Middle frontal gyrus (tissue), 1 donor: ENCODE measurements around the gene SRRM3.
A peak's percentile ranks its signal among the peaks of the same experiment; 100 is the strongest.
"Not testable (repeated sequence)": the region's sequence is repeated elsewhere in the genome, so short reads cannot be mapped to it uniquely, and the experiment has no call there.

ENCODE experiments used
- DNase-seq: peaks from one replicate; pipeline ENCODE4 v3.0.0-alpha.2; 2015; ENCODE audit warnings: low spot score; ENCODE audit errors: extremely low spot score

Gene SRRM3

DNA sequence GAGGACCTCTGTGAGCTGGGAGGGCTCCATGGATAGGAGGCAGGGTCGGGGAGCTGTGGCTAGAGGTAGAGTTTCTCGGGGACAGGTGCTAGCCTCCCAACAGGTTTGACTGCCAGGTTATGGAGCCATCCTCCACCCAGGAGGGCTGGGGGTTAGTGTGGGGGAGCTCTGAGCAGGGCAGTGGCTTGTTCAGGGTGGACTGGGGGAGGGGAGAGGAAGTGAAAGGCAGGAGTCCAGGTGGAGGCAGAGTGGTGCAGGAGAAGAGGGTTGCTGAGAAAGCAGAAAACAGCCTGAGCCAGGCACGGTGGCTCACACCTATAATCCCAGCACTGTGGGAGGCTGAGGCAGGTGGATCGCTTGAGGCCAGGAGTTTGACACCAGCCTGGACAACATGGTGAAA lies 60.2 kb downstream of the SRRM3 start:
- no peak for DNase-seq

DNA sequence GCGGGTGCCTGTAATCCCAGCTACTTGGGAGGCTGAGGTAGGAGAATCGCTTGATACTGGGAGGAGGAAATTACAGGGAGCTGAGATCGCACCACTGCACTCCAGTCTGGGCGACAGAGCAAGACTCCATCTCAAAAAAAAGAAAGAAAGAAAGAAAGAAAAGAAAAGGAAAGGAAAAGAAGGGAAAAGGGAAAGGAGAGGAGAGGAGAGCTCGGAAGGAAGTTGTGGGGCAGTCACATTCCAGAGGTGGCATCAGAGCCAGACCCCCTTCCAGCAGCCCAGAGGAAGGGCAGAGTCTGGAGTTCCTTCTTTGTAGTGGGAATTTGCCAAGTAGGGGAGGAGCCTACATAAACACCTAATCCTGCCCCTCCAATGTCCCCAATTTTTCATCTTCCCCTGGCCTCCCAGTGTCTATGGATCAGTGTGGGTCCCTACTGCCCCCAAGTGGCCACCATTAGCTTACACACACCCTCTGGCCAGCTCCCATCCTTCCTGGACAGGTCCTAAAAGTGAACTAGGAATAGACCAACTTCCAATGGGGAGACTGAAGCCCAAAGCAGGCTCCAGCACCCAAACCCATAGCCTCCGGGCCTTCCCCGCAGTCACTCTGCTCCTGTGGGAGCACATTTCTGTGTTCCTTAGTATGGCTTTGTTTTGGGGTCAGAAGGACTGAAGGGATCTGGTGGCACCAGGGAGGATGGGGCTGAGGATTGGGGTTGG lies 61.1 kb downstream of the SRRM3 start:
- DNase-seq, result no peak

DNA sequence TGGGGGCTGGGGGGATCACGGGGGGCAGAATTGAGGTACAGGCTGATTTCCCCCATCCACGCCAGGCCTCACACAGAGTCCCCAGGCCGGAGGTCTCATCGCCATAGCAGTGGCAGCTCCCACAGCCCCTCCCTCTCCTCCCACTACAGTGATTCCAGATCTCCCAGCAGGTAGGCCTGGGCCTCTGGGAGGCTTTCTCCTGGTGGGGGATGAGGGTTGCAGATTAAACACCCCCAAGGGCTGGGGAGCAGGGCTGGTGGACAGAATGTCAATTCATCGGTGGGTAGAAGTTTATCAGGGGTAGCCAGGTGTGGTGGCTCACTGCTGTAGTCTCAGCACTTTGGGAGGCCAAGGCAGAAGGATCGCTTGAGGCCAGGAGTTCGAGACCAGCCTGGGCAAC lies 63.6 kb downstream of the SRRM3 start:
- no peak for DNase-seq

DNA sequence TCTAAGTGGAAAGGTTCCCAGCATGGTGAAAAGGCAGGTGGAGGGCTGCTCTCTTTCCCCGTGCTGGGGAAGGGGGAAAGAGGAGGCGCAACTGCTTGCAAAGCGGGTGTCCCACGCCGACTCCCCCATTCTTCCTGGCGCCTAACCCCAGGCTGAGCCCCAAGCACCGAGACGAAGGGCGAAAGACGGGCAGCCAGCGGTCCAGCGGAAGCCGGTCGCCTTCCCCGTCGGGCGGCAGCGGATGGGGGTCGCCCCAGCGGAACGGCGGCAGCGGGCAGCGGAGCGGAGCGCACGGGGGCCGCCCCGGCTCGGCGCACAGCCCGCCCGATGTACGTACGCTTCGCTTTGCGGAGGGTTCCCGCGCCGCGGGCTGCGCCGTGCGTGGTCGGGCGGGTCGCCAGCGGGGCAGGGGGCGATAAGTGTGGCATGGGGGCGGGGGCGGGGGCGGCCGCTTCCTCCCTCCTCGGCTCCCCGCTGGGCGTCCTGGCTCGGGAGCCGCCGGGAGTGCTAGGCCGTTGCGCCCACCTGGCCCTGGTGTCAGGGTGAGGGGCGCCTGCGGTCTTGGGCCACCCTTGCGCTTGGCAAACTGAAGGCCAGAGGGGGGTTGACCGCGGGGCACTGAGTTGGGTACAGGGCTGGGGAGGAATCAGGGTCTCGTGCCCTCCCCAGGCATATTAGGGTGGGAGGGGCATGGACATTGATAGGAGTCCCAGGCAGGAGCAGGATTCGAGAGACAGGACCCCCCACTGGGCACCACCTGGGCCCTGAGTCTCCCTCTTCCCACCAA lies 65.6 kb downstream of the SRRM3 start:
- no peak for DNase-seq

DNA sequence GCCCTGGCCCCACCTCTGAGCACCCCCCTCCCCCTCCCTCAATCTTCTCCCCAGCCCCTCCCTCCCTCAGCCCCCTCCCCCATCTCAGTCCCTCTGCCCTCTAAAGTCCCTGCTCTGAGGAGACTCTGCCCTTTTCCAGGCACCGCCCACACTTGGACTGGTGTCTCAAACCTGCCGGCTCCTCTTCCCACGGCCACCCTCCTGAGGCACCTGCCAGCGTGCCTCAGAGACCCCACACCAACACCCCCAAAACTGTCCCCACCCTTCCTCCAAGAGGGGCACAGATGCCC lies 66.1 kb downstream of the SRRM3 start:
- DNase-seq, result no peak

DNA sequence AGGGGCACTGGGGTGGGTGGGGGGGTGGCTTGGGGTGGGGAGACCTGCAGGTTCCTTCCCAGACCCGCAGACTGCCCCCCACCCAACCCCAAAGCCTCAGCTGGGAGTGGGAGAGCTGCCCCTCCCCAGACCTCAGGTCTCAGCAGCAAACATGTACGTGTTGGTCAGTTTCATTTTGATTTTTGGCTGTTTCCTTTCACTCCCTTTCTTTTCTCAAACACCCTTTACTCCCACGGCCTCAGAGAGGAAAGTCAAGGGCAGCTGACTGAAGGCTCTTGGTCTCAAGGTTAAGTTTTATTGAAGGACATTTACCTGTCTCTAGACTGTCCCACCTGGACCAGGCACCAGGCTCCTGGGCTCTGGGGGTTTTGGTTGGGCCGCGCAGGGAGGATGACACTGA lies 66.7 kb downstream of the SRRM3 start:
- DNase-seq, result no peak

DNA sequence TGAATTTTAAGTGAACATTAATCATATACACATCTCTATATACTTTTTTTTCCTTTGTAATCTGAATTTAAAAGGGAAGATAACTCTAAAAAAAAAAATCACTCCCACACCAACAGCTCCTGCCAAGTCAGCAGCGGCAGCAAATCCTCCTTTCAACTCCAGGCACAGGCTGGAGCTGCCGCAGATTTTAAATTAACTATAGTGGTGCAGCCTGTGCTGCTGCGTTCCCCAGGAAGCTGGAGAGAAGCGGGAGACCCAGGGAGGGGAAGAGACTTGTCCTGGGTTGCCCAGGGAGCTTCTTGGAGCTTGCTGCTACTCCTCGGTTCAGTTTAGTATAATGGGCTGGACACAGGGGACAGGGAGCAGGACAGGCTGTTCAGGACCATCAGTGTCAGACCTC lies 68.2 kb downstream of the SRRM3 start:
- peak; percentile 45 for DNase-seq

DNA sequence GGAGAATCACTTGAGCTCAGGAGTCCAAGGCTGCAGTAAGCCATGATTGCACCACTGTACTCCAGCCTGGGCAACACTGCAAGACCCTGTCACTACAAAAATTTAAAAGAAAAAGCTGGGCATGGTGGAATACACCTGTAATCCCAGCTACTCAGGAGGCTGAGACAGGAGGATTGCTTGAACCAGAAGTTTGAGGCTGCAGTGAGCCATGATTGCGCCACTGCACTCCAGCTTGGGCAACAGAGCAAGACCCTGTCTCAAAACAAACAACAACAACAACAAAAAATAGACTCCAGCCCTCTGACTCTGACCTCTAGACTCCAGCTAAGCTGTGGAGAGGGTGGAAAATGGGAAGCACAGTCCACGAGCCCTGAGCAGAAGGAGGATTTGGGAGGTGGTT lies 69.7 kb downstream of the SRRM3 start:
- not testable (repeated sequence) for DNase-seq

DNA sequence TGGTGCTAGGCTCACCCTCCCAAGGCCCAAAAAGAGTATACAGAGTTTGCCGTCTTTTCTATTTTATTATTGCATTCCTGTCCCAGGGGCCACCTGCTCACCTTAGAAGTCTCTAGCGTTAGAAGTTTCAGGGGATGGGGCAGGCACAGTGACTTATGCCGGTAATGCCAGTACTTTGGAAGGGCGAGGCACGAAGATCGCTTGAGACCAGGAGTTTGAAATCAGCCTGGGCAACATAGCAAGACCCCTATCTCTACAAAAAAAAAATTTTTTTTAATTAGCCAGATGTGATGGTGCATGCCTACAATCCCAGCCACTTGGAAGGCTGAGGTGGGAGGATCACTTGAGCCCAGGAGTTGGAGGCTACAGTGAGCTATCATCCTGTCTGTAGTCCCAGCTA lies 70.4 kb downstream of the SRRM3 start:
- no peak for DNase-seq

DNA sequence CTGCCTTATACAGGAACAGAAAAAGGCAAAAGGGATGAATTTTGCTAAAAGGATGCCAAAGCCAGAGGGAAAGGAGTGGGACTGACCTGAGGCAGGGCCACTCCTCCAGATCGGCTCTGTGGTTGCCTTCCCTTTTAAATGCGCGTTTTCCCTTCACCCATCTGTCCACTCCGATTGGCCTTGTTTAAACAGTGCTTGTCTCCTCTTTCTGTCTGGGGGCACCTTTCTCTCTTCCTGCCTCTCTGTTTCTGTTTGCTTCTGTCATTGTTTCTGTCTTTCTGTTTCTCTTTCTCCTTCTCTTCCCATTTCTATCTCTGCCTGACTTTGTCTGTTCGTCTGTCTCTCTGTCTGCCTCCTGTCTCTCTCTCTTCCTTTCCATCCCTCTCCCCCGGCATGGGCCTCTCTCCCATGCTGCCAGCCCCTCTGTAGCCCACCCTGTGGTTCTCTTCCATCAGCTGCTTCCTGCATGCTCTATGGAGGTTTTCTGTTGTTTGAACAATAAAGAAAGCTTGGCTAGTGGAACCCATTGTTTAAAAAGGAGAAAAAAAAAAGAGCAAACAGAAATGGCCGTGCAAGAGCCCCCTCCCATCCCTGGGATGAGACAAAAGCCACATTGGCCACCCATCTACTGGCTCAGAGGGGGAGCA lies 71.3 kb downstream of the SRRM3 start:
- no peak for DNase-seq

DNA sequence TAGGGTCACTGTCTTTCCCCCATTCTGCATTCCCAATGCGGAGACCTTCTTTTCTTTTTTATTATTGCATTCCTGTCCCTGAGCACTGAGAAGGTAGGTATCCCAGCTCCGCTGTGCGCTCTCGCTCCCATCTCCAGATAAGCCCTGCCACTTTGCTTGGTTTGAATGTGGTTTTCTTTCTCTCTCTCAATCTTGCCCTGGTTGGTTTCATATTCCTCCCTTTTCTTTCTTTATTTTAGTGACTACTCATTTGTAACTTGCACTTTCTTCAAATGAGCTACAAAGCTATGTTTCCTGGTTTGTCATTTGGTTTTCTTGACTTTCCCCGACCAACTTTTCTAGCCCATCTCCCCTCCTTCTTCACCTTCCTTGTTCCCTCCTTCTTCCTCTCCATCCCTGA lies 71.8 kb downstream of the SRRM3 start:
- DNase-seq, result no peak

DNA sequence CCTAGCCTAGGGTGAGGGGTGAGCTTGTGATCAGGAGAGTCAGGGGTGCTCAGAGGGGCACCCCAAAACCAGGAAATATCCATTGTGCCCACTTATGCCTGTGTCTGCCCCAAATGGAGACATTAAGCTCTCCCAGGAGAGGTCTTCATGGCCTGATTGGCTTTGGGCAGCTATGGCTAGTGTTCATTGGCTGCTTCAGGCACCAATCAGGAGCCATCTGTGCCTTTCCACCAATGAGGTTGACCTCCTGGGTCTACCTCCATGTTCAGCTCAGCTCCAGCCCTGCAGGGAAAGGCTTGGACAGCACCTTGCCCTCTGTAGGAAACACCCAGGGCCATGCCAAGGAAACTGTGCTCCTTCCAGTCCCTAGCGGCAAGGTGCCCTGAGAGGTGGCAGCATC lies 76.8 kb downstream of the SRRM3 start:
- no peak for DNase-seq

DNA sequence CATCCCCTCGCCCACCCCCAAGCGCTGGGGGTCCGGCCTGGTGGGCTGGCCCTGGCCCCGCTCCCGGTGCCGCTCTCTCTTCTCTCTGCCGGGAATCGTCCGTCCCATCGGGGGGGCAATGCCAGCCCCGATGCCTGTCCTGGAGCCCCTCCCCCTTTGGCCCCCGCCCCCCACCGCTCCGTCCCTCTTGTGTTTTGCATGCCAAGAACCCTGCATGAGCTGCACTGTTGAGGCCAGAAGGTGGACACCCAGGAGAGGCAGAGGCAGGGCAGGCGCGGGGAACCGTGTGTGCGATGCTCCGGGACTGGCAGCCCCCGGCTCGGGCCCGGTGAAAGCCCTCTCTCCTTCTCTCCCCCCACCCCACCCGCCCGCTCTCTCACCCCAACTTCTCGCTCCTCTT lies 78.7 kb downstream of the SRRM3 start:
- DNase-seq, result no peak

DNA sequence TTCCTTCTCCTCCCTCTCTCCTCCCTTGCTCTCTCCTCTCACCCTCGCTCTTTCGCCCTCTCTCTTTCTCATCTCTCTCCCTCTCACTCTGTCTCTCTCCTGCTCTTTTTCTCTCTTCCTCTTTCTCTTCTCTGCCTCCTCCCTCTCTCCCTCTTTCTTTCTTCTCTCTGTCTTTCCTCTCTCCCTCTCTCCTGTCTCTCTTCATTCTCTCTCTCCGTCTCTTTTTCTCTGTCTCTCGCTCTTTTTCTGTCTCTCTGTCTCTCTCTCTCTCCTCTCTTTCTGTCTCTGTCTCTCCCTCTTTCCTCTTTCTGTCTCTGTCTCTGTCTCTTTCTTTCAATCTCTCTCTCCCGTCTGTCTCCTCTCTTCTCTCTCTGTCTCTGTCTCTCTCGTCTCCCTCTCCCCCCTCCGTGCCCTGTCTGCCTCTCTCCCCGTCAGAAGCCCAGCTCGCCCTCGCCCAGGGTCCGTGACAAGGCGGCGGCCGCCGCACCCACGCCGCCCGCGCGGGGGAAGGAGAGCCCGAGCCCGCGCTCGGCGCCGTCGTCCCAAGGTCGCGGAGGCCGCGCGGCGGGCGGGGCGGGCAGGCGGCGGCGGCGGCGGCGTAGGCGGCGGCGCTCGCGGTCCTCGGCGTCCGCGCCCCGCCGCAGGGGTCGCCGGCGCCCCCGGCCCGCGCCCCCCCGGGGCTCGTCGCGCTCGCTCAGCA lies 79.5 kb downstream of the SRRM3 start:
- DNase-seq, result no peak

DNA sequence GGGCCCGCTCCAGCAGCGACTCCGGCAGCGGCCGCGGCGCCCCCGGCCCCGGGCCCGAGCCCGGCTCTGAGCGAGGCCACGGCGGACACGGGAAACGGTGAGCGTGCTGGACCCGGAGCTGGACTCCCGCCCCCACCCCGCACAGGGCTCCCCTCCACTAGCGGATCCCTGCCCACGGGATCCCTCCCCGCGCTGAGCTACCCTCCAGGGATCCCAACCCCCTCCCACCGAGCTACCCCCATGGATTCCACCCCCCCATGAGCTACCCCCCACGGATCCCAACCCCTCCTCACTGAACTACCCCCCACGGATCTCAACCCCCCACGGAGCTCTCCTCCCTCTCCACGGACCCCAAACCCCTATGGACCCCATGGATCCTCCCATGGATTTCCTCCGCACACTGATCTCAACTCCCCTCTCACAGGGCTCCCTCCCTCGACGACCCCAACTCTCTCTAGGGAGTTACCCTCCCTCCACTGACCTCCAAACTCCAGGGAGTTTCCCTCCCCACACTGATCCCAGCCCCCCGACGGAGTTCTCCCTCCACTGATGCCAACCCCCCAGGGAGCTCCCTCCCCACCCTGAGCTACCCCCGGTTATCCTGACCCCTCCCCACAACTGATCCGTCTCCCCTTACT lies 80.1 kb downstream of the SRRM3 start:
- DNase-seq, result no peak

DNA sequence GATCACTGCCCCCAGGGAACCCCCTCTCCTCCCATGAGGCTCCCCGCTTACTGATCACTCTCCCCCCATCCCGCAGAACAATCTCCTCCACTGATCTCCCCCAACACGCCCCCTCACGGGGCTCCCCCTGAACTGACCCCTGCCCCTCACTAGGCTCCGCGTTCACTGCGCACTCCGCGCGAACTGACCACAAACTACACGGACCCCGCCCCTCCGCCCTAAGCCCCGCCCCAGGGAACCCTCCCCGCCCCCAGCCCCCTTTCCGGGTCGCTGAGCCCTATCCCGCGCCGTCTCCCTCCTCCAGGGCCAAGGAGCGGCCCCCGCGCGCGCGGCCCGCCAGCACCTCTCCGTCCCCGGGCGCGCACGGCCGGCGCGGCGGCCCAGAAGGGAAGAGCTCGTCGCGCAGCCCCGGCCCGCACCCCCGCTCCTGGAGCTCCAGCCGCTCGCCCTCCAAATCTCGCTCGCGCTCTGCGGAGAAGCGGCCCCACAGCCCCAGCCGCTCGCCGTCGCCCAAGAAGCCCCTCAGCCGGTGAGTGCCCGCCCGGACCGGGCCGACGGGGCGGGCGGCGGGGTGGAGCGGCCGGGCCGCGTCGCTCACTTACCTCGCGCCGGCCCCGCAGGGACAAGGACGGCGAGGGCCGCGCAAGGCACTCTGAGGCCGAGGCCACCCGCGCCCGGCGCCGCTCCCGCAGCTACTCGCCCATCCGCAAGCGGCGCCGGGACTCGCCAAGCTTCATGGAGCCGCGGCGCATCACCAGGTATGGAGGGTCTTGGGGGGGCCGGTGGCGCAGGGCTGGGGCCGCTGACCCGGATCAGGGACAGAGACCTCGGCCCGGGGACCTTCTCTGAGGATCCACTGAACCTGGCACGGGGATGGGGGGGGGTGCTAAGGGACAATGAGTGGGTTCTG lies 80.9 kb downstream of the SRRM3 start:
- DNase-seq, result no peak

DNA sequence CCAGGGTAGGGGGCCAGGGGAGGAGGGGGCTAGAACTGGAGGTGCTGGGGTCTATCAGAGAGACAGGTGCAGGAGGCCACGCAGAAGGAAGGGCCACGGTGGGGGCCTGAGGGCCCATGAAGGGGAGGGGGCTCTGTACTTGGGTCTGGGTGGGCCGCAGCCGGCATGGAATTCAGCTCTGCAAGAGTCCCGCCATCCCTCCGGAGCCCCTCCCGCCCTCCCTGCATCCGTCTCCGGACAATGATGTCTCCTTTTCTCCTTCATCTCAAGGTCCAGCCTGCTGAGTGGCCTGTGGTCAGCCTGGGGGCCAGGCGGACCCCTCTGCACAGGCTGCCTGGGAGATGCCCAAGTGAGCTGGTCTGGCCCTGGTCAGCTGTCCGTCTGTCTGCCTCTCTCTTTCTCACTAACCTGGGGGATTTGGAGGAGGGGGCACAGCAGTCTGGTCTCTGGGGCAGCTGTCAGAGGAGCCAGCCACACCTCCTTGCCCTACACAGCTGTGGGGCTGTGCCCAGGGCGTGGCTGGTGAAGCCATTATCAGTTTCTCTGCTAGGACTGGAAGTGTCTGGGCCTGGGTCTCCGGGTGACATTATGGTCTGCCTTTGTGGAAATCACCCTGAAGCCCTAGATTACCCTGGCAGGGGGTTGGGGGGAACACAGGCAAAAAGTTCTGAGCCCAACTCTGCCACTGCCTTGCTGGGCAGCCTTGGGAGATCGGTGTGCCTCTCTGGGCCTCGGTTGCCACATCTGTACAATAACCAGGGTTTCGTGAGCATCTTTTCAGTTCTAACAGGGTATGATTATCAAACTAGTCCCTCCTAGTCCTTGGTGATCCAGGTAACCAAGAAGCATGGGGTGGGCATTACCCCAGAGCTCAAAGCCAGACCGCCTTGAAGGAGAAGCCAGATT lies 81.8 kb downstream of the SRRM3 start:
- DNase-seq, result no peak

DNA sequence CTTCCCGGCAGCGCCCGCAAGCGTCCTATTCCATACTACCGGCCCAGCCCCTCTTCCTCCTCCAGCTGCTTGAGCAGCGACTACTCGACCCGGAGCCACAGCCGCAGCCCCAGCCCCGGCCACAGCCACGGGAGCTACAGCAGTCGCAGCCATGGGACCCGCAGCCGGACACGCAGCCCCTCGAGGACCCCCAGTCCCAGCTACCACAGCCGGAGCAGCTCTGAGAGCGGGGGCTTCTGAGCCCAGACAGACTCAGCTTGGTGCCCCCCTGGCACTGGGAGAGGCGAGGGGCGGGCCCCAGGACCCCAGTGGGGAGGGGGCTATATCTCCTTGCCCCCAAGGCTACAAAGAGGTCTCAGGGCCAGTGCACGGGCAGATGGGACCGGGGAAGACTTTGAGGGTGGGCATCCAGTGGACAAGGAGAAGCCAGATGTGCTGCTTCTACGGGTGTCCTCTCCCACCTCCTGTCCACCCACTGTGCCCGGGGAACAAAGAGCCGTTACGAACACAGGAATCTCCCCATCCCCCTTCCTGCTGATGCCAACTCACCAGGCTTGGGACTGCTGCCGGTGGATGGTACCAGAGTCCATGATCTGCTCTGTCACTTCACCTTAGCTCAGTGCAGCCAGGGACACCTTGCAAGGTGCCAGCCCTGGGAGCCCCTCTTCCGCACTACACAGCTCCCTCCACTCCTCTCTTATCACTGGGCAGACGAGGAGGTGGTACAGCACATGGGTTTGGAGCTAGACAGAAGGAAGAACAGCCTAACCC lies 84.1 kb downstream of the SRRM3 start:
- DNase-seq, result no peak
